Gastroesophageal sphincter (tissue), 3 donors: ENCODE results near the gene PCP2.

ENCODE experiments used
- EP300 ChIP-seq: sonication (generic); formaldehyde crosslinking; IDR thresholded peaks from one replicate; pipeline ENCODE4 v1.6.1; 2017; ENCODE audit warnings: antibody characterized with exemption, mild to moderate bottlenecking
- POLR2A ChIP-seq, 2 donors: fragments of 450-650 bp; IDR thresholded peaks; one replicate each; pipeline ENCODE4 v1.6.1; 2017; ENCODE audit warnings: antibody characterized with exemption in 2 of 2, mild to moderate bottlenecking in 2 of 2, moderate library complexity in 1 of 2
- POLR2AphosphoS5 ChIP-seq: sonication (generic); formaldehyde crosslinking; IDR thresholded peaks from one replicate; pipeline ENCODE4 v1.6.1; 2017; ENCODE audit warnings: antibody characterized with exemption
- TF ChIP-seq, protein P1 (sequence below), 4 experiments: fragments of 200-600 bp in 2 of 4; fragments of 450-650 bp in 2 of 4; sonication (generic) in 1 of 4; IDR thresholded peaks; one replicate each; pipeline ENCODE4 v1.5.1; 2017 to 2019; ENCODE audit warnings: antibody characterized with exemption in 4 of 4, mild to moderate bottlenecking in 2 of 4, moderate library complexity in 2 of 4

- TF ChIP-seq POLR2AphosphoS5 (no peak), EP300 (no peak), POLR2A (IDR thresholded peaks at IDR 0.05) (no peak)
- TF ChIP-seq, protein P1, sequence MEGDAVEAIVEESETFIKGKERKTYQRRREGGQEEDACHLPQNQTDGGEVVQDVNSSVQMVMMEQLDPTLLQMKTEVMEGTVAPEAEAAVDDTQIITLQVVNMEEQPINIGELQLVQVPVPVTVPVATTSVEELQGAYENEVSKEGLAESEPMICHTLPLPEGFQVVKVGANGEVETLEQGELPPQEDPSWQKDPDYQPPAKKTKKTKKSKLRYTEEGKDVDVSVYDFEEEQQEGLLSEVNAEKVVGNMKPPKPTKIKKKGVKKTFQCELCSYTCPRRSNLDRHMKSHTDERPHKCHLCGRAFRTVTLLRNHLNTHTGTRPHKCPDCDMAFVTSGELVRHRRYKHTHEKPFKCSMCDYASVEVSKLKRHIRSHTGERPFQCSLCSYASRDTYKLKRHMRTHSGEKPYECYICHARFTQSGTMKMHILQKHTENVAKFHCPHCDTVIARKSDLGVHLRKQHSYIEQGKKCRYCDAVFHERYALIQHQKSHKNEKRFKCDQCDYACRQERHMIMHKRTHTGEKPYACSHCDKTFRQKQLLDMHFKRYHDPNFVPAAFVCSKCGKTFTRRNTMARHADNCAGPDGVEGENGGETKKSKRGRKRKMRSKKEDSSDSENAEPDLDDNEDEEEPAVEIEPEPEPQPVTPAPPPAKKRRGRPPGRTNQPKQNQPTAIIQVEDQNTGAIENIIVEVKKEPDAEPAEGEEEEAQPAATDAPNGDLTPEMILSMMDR (IDR thresholded peaks at IDR 0.05): no peak
Measured at GRCh38 chr19:7670150-7670783, 36.7 kb upstream of the PCP2 start.
